ENCODE measurements around the gene RFPL3.

Gene RFPL3

DNA sequence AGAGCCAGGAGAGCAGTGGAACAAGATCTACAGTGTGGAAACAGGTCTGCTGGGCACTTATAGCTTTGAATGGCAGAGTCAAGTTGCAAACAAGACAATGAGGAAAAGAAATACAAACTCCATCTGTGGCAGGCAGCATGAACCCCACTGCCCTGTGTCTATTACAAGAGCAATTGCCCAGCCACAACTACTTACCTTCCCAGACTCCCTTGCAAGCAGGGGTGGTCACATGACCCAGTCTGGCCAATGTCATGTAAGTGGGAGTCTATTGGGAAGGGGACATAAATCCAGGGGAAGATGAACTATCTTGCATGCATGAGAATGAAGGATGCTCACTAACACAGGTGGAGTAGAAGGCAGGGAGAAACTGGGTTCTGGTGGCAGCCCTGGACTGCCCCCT is 44.1 kb upstream of the RFPL3 start:
- CTCF ChIA-PET: no interaction called here
- TF ChIP-seq NFRKB (IDR thresholded peaks at IDR 0.05) (no peak), HDGF (IDR thresholded peaks at IDR 0.05; ENCODE audit: borderline replicate concordance) (no peak), FOXK2 (IDR thresholded peaks at IDR 0.05) (no peak), PKNOX1 (IDR thresholded peaks at IDR 0.05) (no peak), BHLHE40 (IDR thresholded peaks at IDR 0.05; ENCODE audit: borderline replicate concordance) (no peak), FOXM1 (IDR thresholded peaks at IDR 0.05; ENCODE audit: borderline replicate concordance) (no peak), L3MBTL2 (conservative IDR thresholded peaks at IDR 0.05) (no peak), ELF4 (IDR thresholded peaks at IDR 0.05) (no peak), SP1 (IDR thresholded peaks at IDR 0.05) (no peak), SUZ12 (IDR thresholded peaks at IDR 0.05) (no peak), FOXA1 (IDR thresholded peaks at IDR 0.05) (no peak), ZNF384 (IDR thresholded peaks at IDR 0.05) (no peak), LEF1 (IDR thresholded peaks at IDR 0.05; ENCODE audit: borderline replicate concordance) (no peak), TARDBP (IDR thresholded peaks at IDR 0.05) (no peak)
- DNase-seq (ENCODE audit: extremely low spot score): no peak
- POLR2A ChIA-PET: no interaction called here

DNA sequence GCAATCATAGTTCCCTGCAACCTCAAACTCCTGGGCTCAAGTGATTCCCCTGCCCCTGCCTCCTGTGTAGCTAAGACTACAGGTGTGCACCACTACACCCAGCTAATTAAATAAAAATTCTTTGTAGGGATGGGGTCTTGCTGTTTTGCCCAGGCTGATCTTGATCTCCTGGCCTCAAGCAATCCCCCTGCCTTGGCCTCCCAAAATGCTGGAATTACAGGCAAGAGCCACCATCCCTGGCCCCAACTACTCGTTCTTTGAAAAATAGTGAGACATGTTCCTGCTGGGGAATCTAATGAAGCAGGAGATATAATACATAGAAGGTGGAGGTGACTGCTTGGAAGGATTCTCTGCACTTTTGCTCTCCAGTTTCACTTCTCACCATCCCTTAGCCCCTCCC is 40.1 kb upstream of the RFPL3 start:
- POLR2A ChIA-PET: no interaction called here
- DNase-seq (ENCODE audit: extremely low spot score): no peak
- CTCF ChIA-PET: no interaction called here
- TF ChIP-seq ELF4 (IDR thresholded peaks at IDR 0.05) (no peak), PKNOX1 (IDR thresholded peaks at IDR 0.05) (no peak), FOXA1 (IDR thresholded peaks at IDR 0.05) (no peak), CTBP1 (IDR thresholded peaks at IDR 0.05; ENCODE audit: borderline replicate concordance) (no peak), FOXM1 (IDR thresholded peaks at IDR 0.05; ENCODE audit: borderline replicate concordance) (no peak), NFRKB (IDR thresholded peaks at IDR 0.05) (no peak), LEF1 (IDR thresholded peaks at IDR 0.05; ENCODE audit: borderline replicate concordance) (no peak), HDGF (IDR thresholded peaks at IDR 0.05; ENCODE audit: borderline replicate concordance) (no peak), SUZ12 (IDR thresholded peaks at IDR 0.05) (no peak), ZNF384 (IDR thresholded peaks at IDR 0.05) (no peak), SP1 (IDR thresholded peaks at IDR 0.05) (no peak), L3MBTL2 (conservative IDR thresholded peaks at IDR 0.05) (no peak)

- no peak for DNase-seq (ENCODE audit: extremely low spot score)
- CTCF ChIA-PET: no interaction called here
- POLR2A ChIA-PET: no interaction called here
- TF ChIP-seq TARDBP (IDR thresholded peaks at IDR 0.05) (no peak), SUZ12 (IDR thresholded peaks at IDR 0.05) (no peak), ARNT (IDR thresholded peaks at IDR 0.05) (no peak), LEF1 (IDR thresholded peaks at IDR 0.05; ENCODE audit: borderline replicate concordance) (no peak), PKNOX1 (IDR thresholded peaks at IDR 0.05) (no peak), ELF4 (IDR thresholded peaks at IDR 0.05) (no peak), FOXA1 (IDR thresholded peaks at IDR 0.05) (no peak), HDGF (IDR thresholded peaks at IDR 0.05; ENCODE audit: borderline replicate concordance) (no peak), CTBP1 (IDR thresholded peaks at IDR 0.05; ENCODE audit: borderline replicate concordance) (no peak), FOXK2 (IDR thresholded peaks at IDR 0.05) (no peak), L3MBTL2 (conservative IDR thresholded peaks at IDR 0.05) (no peak), NFRKB (IDR thresholded peaks at IDR 0.05) (no peak)
These were observed 39.3 kb upstream of the RFPL3 start for GRCh38 chr22:32318361-32318760.

DNA sequence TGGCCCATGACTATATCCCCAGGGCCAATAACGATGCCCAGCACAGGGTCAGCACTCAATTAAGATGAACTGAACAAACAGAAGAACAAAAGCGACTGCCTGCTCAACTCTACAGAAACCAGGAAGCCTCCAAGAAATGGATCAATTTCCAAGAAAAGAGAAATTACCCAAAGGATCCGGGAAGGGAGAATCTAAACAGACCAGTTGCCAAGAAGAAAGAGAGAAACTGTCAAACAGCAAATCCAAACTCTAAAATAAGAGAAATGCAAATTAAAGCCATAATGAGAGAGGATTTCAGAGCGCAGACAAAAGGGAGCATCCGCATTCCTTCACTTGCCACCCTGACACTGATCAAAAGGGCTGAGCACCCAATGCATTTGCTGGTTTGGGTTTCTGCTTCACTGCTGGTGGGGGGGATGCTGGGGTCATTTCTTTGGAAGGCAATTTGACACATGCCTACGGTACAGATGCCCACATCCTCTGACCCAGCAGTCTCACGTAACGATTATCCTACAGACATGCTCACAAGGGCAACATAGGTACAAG is 37.7 kb upstream of the RFPL3 start:
- ChIA-PET POLR2A (no interaction called here), CTCF (no interaction called here)
- TF ChIP-seq CTBP1 (IDR thresholded peaks at IDR 0.05; ENCODE audit: borderline replicate concordance) (no peak), FOXA1 (IDR thresholded peaks at IDR 0.05) (no peak), NFRKB (IDR thresholded peaks at IDR 0.05) (no peak), ZNF384 (IDR thresholded peaks at IDR 0.05) (no peak), BHLHE40 (IDR thresholded peaks at IDR 0.05; ENCODE audit: borderline replicate concordance) (no peak), FOXK2 (IDR thresholded peaks at IDR 0.05) (no peak), LEF1 (IDR thresholded peaks at IDR 0.05; ENCODE audit: borderline replicate concordance) (no peak), PKNOX1 (IDR thresholded peaks at IDR 0.05) (no peak), ELF4 (IDR thresholded peaks at IDR 0.05) (no peak), FOXM1 (IDR thresholded peaks at IDR 0.05; ENCODE audit: borderline replicate concordance) (no peak), SP1 (IDR thresholded peaks at IDR 0.05) (no peak), TARDBP (IDR thresholded peaks at IDR 0.05) (no peak), SUZ12 (IDR thresholded peaks at IDR 0.05) (no peak), L3MBTL2 (conservative IDR thresholded peaks at IDR 0.05) (no peak), HDGF (IDR thresholded peaks at IDR 0.05; ENCODE audit: borderline replicate concordance) (no peak), ARNT (IDR thresholded peaks at IDR 0.05) (no peak)
- no peak for DNase-seq (ENCODE audit: extremely low spot score)

DNA sequence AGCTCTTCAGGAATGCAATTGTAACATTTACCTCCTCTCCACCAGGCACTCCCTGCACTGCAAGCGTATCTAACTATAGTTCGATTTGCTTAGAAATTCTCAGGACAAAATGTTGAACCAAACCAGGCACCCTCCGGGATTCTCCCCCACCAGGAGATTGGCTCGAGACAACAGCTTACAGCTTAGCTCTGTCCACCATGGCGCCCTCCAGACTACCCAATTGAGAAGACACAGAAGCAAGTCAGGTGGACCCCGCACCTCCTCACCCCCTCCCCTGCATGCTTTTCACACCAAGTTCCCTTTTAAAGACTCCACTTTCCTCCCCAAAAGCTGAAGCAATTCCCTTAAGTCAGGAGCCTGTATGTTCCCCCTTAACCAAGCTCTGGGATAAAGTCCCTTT is 34.7 kb upstream of the RFPL3 start:
- ChIA-PET POLR2A (no interaction called here), CTCF (interaction anchor here (1.4 kb wide), 1 partner anchor 19 kb away, joined by 4 read pairs; no protein-coding TSS in a partner anchor)

More for the DNA sequence above, 34.7 kb upstream of the RFPL3 start:
- TF ChIP-seq TARDBP (IDR thresholded peaks at IDR 0.05) (no peak), BHLHE40 (IDR thresholded peaks at IDR 0.05; ENCODE audit: borderline replicate concordance) (no peak), CTBP1 (IDR thresholded peaks at IDR 0.05; ENCODE audit: borderline replicate concordance) (no peak), FOXK2 (IDR thresholded peaks at IDR 0.05) (no peak), PKNOX1 (IDR thresholded peaks at IDR 0.05) (no peak), SP1 (IDR thresholded peaks at IDR 0.05) (no peak), ZNF384 (IDR thresholded peaks at IDR 0.05) (no peak), LEF1 (IDR thresholded peaks at IDR 0.05; ENCODE audit: borderline replicate concordance) (no peak), ELF4 (IDR thresholded peaks at IDR 0.05) (no peak), FOXA1 (IDR thresholded peaks at IDR 0.05) (no peak), SUZ12 (IDR thresholded peaks at IDR 0.05) (no peak), L3MBTL2 (conservative IDR thresholded peaks at IDR 0.05) (no peak), FOXM1 (IDR thresholded peaks at IDR 0.05; ENCODE audit: borderline replicate concordance) (no peak)
- DNase-seq (ENCODE audit: extremely low spot score): no peak

Data from HEK293T (cell line).